ENCODE measurements around the gene SULT1C3.
"Not testable (repeated sequence)": the region's sequence is repeated elsewhere in the genome, so short reads cannot be mapped to it uniquely, and the experiment has no call there.

SULT1C3 gene

GRCh38 chr2:108253106-108253505 is 13.3 kb downstream of the SULT1C3 start:
- no peak for DNase-seq

DNA sequence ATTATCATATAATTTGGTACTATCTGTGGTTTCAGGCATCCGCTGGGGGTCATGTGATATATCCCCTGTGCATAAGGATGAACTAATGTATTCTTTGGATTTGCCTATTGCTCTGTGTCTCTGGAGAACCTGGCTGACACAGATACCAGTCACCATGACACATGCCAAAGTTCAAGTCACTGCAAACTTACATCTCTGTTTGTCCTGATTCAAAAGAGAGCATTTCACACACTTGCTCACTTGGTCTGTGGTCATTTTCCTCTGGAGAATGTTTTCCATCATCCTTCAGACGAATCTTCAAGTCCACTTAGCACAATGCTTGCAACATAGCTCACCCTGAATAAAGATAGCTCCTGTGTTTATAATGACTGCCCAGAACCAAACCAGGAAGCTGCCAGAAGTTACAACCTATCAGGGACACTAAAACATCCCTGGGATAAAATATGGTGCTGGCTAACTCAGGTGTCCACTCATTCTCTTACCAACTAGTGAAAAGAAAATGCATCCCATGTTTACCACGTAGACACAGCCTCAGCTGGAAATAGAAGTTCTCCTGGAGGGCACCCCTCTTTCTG is 18.1 kb downstream of the SULT1C3 start:
- no peak for DNase-seq

DNA sequence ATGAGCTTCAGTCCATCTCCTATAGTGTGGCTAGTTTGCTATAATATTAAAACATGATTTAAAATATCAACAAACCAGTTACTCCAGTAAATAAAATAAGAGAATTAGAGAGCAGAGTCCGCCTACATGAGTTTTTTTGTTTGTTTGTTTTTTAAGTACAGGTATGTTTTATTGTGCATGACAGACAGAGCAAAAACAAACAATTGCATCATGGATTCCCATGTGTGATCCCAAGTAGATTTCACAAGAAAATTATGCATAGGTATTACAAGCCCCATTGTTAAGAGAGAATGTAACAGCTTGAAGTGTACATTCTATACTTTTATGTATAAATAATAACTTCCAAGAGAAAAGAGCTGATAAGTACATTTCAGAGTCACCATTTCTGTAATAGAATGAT is 21.0 kb downstream of the SULT1C3 start:
- no peak for DNase-seq

DNA sequence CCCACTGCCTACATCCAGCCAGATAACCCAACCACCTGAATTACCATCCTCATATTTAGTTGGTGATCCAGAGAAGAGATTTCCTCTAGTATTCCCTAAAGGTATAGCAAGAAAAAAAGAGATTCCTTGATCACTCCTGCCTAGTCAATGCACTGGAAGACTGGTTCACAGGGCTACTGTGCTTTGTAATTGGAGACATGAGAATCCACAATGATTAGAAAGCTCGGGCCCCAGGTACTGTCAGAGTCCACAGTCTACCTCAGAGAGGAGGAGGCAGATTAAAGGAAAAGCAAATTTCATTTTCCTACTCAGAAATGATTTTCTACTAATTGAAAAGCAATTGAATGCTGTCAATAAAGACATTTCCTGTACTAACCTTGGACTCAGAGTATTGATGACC is 22.3 kb downstream of the SULT1C3 start:
- DNase-seq: no peak

- DNase-seq: no peak
Observed at GRCh38 chr2:108263401-108263800, 23.6 kb downstream of the SULT1C3 start.

DNA sequence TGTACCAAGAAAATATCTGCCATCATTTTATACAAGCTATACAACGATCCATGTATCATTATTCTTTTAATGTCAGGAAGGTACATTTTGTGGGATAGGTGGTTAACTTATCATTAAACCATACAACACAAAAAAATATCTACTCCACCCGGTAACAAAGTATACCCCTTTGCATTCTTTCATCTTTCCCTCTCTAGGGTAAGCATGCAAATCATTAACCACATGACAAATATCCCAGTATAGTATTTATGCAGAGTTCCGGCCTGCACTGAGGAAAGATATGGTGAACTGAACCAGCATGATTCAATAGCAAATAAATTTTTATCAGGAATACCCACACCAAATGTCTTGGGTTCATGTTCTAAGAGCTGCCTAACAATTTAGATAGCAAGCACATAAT is 26.4 kb downstream of the SULT1C3 start:
- no peak for DNase-seq

GRCh38 chr2:108267101-108267500 is 27.3 kb downstream of the SULT1C3 start:
- no peak for DNase-seq

DNA sequence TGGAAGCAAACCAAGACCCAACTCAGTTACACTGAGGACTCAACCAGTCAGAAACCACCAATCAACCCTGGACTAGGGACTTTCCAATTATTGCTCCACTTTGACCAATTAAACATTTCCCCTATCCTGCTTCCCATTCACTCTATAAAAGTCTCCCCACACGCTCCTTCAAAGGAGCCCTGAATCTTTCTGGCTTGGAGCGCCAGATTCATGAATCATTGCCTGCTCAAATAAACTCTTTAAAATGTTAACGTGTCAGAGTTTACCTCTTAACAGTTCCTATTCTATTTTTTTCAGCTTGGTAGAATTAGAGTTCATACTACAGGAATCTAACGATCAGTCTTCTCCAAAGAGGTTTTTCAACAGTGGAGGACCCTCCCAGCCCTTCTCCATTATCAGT is 28.2 kb downstream of the SULT1C3 start:
- no peak for DNase-seq

- no peak for DNase-seq
Observed at GRCh38 chr2:108270346-108270745, 30.6 kb downstream of the SULT1C3 start.

DNA sequence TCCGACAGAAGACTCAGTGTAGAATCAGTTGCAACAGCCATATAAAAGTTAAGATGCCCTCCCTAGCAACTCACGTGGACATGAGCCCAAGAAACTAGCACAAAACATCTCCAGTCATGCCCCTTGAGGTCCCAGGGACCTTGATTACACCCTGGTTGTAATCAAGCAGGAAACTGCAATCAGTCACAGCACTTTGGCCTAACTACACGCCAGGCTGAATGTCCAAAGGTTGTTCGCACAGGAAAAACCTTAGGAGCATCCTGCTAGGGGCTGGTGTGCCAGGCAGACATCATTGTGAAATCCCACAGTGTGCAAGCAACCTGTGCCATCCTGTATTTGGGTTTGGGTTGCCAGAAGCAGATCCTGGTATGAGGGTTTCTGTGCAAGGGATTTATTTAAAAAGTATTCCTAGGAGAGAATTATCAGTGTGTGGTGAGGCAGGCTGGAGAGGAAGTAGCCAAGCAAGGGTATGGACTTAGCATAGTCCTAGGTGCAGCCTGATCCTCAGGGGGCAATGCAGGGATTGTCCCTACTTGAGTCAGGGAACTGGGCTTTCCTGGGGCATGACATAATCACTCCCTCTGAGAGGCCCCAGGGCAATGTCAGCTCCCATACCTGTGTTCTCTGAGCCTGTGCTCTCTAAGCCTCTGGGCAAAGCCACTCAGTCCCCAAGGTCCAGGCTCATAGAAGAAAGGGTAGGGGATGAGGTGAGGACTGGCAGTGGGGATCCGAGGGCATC is 31.2 kb downstream of the SULT1C3 start:
- DNase-seq: no peak

DNA sequence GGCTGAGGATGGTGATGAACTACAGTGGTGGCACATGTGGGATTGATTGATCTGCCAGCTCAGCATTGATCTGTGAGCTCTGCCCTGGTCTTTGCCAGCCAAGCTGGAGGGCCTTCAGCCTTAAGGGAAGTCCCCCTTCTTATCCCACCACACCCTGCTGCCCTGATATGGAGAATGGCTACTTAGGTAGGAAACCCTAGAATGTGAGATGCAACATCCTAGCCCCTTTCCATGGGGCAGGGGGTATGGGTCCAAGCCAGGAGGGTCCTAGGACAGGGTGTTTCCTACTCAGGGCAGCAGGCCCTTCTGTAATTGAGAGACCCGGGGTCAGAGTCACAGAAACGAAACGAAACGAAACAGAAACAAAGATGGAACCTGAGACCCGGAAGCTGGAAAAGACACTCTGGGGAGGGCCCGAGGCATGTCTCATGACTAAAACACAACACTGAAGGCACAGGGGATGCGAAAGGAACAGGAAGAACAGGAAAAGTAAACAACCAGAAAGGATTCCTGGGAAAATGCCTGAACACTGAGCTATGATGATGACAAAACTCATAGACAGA is 32.0 kb downstream of the SULT1C3 start:
- DNase-seq: peak; percentile 4

DNA sequence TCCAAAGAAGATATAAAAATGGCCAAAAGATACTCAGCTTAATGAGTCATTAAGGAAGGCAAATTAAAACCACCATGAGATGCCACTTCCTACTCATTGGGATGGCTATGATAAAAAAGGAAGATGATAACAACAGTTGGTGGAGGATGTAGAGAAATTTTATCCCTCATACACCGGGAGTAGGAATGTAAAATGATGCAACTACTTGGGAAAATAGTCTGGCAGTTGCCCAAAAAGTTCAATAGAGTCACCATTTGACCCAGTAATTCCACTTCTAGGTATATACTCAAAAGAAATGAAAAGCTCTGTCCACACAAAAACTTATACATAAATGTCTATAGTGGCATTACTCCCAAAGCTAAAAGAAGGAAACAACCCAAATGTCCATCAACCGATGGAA is 38.9 kb downstream of the SULT1C3 start:
- DNase-seq: no peak

DNA sequence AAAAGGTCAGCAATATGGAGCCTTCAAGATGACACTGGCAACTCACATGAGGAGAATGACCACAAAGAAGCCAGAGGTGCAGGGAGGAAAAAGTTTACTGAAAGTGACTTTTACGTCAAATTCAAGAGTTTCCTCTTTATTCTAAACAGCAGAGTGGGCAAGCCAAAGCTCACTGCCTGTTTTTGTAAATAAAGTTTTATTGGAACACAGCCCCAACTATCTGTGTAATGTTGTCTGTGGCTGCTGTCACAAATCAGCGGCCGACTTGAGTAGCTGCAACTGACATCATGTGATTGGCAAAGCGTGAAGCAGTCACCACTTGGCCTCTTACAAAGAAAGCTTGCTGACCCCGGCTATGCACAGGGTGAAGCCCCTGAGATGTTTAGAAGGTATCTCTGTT is 39.7 kb downstream of the SULT1C3 start:
- no peak for DNase-seq

- no peak for DNase-seq
Observed at GRCh38 chr2:108280466-108280865, 40.7 kb downstream of the SULT1C3 start.

DNA sequence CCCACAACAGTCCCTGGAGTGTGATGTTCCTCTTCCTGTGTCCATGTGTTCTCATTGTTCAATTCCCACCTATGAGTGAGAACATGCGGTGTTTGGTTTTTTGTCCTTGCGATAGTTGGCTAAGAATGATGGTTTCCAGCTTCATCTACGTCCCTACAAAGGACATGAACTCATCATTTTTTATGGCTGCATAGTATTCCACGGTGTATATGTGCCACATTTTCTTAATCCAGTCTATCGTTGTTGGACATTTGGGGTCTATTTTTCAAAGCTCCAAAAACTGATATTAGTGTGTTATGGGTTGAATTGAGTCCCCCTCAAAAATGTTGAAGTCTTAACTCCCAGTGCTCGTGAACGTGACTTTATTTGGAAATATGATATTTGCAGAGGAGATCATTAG is 44.8 kb downstream of the SULT1C3 start:
- not testable (repeated sequence) for DNase-seq

DNA sequence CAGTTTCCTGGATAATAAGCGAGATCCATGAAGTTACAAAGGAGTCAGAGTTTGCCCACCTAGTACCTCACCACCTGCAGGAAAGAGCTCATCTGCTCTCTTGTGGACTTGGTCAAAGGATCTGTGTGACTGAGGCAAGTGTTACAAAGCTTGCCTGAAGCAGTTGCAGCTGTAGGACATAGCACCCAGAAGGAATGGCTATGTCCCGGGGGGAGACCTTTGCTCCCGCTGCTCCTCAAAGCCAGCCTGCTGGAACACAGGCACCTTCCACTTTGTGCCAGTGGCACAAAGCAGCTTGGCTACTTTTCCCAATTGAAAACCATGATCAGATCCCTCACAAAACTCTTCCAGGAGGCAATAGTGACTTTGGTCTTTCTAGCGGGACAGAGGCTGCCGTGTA is 45.8 kb downstream of the SULT1C3 start:
- DNase-seq: no peak

DNA sequence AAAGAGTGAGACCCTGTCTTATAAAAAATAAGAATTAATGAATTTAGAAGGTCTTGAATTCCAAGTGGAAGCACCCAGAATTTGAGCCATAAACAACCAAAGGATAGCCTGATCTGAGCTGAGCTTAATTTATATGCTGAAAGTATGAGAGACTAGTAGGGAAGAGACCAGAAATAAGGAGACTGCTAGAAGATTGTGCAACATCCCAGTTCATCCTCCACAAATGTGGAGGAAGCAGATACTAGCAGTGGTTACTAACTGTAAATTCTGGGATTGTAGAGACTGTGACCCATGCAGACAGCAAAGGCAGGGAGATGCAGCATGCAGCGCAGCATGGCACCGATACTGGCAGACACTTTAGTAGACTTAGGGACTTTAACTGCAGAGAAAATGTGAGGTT is 47.4 kb downstream of the SULT1C3 start:
- DNase-seq: no peak

- DNase-seq: no peak
Observed at GRCh38 chr2:108288534-108289106, 48.9 kb downstream of the SULT1C3 start, which contains the start of gene SULT1C2. TSS of gene SULT1C2 (plus strand) at chr2:108288895. CDS start at chr2:108293668, 4,773 bp downstream.

GRCh38 chr2:108293850-108294249 is 54.1 kb downstream of the SULT1C3 start:
- no peak for DNase-seq

DNA sequence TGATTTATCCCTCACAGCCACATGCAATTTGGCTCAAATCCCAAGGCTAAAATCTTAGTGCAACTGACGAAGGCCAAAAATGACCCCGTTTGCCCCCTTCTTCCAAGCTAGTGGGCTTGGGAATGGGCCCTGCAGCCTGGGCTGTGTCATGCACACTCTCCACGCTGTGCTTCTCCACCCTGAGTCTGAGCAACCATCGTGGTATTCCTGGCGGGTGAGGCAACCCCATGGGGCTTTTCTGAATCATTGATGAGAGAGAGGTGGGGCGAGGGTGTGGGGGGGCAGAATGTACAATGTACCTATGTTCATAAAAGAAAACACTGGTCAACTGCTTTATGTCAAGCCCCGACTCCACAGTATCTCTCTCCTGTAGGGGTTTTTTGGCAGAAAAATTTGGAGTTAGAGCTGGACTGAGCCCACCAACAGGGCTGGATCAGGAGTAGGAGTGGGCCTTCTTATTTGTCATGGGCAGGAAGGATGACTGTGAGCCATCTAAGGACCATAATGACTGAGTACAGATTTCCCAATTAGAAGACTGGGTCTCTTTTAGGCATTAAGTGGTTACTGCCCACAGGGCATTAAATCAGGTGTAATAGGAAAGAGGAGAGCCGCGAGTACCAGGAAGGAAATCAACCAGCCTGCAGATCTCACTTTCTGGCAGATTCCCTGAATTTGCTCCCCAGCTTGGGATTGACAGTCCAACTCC is 57.8 kb downstream of the SULT1C3 start:
- no peak for DNase-seq

GRCh38 chr2:108301558-108301957 is 61.8 kb downstream of the SULT1C3 start:
- DNase-seq: no peak

DNA sequence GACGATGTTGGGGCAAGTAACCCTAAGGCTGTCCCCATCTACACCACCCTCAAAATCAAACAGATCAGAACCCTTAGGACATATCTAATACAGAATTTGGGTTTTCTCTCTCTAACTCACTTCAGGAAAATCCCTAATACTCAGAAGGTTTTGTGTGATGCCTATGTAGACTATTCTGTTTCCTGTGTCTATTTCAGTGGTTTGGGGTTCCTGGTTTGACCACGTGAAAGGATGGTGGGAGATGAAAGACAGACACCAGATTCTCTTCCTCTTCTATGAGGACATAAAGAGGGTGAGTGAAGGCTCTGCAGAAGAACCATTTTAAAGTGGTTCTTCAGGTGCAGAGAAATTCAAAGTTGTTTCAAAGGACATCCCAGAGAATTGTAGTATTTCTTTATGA is 65.2 kb downstream of the SULT1C3 start:
- no peak for DNase-seq

GRCh38 chr2:108305901-108306300 is 66.1 kb downstream of the SULT1C3 start:
- no peak for DNase-seq

GRCh38 chr2:108309903-108310302 is 70.1 kb downstream of the SULT1C3 start:
- DNase-seq: no peak

Data from NCI-H2227 treated with DMSO at 0.1 percent for 48 hours (cell line).